ENCODE results near the gene MZT2A. TPM values are rescaled to one million over a fixed set of nuclear protein-coding genes. Genes with fewer than 3 reads are reported as not detected.
A peak's percentile ranks its signal among the peaks of the same experiment; 100 is the strongest.
"Not testable (repeated sequence)": the region's sequence is repeated elsewhere in the genome, so short reads cannot be mapped to it uniquely, and the experiment has no call there.

Gene MZT2A
- total RNA-seq, 3 donors from 2014 or later: 47.5 to 75.3 (median 60.4) TPM

DNA sequence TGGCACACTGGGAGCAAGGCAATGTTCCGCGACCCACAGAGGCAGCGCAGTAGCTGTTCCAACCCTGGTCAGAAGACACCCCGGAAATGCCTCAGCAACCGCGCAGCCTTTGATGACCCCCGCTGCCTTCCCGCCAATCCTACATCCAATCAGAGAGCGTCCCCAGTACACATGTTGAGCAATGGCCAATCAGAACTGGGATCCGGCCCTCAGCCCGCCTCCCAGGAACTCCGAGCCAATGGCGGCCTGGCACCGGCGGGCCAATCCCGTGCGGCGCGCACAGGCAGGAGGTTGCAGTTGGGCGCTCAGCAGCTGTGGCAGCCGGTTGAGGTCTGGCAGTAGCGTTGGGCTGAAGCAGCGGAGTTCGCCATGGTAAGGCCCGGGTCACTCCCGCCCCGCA is 16.4 kb downstream of the MZT2A start, which contains the start of gene TUBA3D:
TUBA3D (plus strand) TSS at position 289 of the 400 bp plus-strand sequence; CDS start at position 370, 81 bp downstream.
- ATAC-seq (no peak), DNase-seq (no peak)
- Histone ChIP-seq H3K36me3 (ENCODE audit: low read depth) (no peaks in the 10 kb centered on the region), H3K4me1 (ENCODE audit: low read depth) (no peaks in the 10 kb centered on the region), H3K4me3 (no peak within 1 kb of the TSS), H3K9me3 (no peaks in the 10 kb centered on the region)
- intact Hi-C loops (cut with DNase I, micrococcal nuclease): no loop called here
- TF ChIP-seq, protein P1, sequence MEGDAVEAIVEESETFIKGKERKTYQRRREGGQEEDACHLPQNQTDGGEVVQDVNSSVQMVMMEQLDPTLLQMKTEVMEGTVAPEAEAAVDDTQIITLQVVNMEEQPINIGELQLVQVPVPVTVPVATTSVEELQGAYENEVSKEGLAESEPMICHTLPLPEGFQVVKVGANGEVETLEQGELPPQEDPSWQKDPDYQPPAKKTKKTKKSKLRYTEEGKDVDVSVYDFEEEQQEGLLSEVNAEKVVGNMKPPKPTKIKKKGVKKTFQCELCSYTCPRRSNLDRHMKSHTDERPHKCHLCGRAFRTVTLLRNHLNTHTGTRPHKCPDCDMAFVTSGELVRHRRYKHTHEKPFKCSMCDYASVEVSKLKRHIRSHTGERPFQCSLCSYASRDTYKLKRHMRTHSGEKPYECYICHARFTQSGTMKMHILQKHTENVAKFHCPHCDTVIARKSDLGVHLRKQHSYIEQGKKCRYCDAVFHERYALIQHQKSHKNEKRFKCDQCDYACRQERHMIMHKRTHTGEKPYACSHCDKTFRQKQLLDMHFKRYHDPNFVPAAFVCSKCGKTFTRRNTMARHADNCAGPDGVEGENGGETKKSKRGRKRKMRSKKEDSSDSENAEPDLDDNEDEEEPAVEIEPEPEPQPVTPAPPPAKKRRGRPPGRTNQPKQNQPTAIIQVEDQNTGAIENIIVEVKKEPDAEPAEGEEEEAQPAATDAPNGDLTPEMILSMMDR (IDR thresholded peaks at IDR 0.05): no peak

DNA sequence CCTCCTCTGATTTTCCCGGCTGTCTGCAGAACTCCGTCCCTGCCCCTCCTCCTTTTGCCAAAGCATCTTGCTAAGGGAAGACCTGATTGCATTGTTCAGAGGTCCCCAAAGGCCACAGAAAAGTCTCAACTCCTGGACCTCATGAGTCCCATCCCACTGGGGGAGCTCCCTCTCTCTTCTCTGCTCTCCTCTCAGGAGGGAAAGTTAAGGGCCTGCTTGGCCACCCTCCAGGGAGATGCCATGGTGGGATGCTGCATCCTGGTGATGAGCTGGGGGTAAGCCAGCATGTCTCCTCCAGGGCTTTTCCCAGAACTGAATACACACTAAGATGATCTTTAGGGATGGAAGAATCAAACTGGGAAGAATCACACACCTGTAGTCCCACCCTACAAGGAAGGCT is 18.9 kb downstream of the MZT2A start:
- DNase-seq; H3K4me3 ChIP-seq; H3K9me3 ChIP-seq; H3K4me1 ChIP-seq (ENCODE audit: low read depth); H3K36me3 ChIP-seq (ENCODE audit: low read depth); ATAC-seq; intact Hi-C loops (cut with DNase I, micrococcal nuclease): not testable (repeated sequence)

DNA sequence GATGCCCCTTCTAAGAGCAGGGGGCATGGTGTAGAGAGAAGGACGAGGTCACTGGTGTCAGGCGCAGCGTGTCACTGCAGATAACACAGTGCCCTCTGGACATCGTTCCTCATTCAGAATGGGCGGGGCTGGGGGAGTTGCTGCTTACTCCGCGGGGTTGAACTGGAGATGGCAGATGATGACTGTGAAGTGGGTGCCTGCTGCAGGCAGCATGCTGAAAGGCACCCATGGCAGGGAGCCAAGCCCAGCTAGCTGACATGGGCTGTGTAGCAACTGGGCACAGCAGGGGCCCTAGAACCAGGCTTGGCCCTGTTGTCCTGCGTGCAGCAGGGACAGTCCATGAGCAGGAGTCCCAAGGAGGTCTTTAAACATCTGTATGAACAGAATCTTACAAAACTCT is 20.6 kb downstream of the MZT2A start:
- H3K4me3 ChIP-seq; H3K36me3 ChIP-seq (ENCODE audit: low read depth); H3K9me3 ChIP-seq; intact Hi-C loops (cut with DNase I, micrococcal nuclease); DNase-seq; H3K4me1 ChIP-seq (ENCODE audit: low read depth): not testable (repeated sequence)
- ATAC-seq: peak; percentile 48

DNA sequence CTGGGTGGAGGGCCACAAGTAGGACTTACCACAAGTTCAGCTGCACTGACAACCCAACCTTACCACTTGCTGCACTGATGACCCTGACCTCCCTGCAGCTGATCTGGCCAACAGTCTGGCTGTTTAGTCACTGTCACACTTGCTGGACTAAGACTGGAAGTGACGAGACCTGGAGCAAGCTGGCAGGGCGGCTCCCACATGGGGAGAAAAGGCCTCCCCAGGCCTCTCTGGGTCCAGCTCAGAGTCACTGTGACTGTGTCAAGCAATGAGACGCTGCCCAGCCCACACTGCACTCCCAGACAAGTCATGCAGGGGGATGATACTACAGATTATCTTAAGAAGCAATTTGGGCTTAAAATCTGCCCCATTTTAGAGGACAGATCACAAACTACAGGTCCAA is 21.3 kb downstream of the MZT2A start:
- H3K4me1 ChIP-seq (ENCODE audit: low read depth); H3K36me3 ChIP-seq (ENCODE audit: low read depth); intact Hi-C loops (cut with DNase I, micrococcal nuclease); H3K9me3 ChIP-seq; ATAC-seq; DNase-seq; H3K4me3 ChIP-seq: not testable (repeated sequence)

DNA sequence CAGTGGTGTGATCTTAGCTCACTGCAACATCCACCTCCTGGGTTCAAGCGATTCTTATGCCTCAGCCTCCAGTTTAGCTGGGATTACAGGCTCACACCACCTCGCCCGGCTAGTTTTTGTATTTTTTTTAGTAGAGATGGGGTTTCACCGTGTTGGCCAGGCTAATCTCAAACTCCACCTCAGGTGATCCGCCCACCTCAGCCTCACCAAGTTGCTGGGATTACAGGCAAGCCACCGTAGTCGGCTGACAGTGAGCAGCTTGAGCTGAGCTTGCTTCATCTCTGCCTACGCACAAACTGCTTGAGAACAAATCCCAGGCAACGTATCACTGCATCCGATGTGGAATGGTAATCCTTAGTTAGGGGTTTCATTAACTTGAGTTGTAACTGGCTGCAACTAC is 24.5 kb downstream of the MZT2A start:
- H3K36me3 ChIP-seq (ENCODE audit: low read depth); DNase-seq; H3K4me1 ChIP-seq (ENCODE audit: low read depth); H3K4me3 ChIP-seq; intact Hi-C loops (cut with DNase I, micrococcal nuclease); H3K9me3 ChIP-seq; ATAC-seq: not testable (repeated sequence)

DNA sequence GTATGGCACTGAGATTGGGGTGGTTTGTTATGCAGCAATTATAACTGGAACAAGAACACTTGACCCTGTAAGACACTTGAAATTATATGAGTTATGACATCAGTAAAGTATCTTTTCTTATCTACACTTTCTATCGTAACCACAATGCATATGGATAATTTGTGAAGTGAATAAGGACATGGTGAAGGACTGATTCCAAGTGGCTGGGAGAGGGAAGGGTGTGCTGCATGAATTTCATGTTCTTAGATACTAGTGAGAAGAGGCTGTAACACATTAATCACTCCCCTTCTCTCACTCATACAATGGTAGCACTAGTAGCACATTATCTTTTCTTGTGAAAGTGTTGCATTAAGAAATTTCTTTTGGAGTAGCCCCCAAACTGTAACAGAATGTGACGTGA is 37.3 kb downstream of the MZT2A start:
- H3K36me3 ChIP-seq (ENCODE audit: low read depth); DNase-seq; H3K4me1 ChIP-seq (ENCODE audit: low read depth); H3K9me3 ChIP-seq; H3K4me3 ChIP-seq; ATAC-seq; intact Hi-C loops (cut with DNase I, micrococcal nuclease): not testable (repeated sequence)

DNA sequence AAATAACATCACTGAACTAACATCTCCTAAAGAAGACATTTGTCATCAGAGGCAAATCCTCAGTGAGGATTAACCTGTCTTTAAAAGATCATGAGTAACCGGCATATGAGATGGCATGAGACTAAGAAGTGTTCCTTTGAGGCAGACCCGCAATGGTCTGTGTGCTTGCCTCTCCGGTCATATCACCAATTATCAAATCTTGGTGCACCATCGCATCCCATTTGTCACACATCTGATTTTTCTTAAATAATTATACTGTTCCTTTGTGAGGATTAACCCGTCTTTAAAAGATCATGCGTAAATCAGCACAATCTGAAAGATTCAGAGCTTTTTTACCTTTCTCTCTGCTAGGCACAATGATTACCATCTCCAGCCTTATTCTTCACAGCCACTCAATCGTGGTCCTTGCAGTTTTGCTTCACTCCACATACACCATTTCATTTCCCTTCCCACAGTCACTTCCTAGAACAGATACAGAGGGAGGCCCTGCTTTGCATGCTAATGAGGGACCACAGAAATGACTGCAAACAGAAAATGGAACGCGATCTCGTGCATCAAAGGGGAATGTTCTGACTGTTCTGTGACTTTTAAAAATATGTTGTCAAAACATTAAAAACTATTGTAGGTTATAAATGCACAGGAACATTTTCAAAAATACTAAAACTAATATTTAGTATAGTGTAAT is 40.8 kb downstream of the MZT2A start:
- H3K4me3 ChIP-seq; DNase-seq; H3K4me1 ChIP-seq (ENCODE audit: low read depth); H3K36me3 ChIP-seq (ENCODE audit: low read depth); intact Hi-C loops (cut with DNase I, micrococcal nuclease); ATAC-seq; H3K9me3 ChIP-seq: not testable (repeated sequence)

DNA sequence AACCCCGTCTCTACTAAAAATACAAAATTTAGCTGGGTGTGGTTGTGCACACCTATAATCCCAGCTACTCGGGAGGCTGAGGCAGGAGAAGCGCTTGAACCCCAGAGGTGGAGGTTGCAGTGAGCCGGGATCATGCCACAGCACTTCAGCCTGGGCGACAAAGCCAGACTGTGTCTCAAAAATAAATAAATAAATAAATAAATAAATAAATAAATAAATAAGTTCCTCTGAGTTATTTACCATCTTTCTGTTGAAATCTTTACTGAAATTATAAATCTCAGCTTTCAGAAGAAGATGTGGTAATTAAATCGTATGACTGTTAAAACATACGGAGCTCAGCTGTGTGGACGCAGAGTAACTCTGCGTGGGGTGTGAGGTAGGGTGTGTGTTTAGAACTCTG is 44.2 kb downstream of the MZT2A start:
- H3K4me1 ChIP-seq (ENCODE audit: low read depth); H3K9me3 ChIP-seq; ATAC-seq; intact Hi-C loops (cut with DNase I, micrococcal nuclease); H3K4me3 ChIP-seq; DNase-seq; H3K36me3 ChIP-seq (ENCODE audit: low read depth): not testable (repeated sequence)

DNA sequence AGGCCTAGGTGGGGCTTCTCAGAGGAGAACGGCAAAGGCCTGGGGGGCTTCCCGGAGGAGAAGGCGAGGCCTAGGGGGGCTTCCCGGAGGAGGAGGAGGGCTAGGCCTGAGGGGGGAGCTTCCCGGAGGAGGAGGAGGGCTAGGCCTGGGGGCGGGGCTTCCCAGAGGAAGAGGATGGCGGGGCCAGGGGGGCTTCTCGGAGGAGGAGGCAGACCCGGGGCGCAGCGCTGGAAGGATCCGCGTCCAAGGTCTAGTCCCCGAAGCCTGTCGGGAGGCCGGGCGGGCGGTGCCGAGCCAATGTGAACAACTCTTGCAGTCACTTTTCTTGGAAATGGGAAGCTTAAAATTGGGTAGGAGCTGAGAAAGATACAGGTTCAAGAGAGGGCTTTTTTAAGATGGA is 46.3 kb downstream of the MZT2A start:
- TF ChIP-seq, protein P1 (IDR thresholded peaks at IDR 0.05): no peak
- Histone ChIP-seq H3K9me3 (no peaks in the 10 kb centered on the region), H3K36me3 (ENCODE audit: low read depth) (no peaks in the 10 kb centered on the region), H3K4me3 (no peak overlapping the region), H3K4me1 (ENCODE audit: low read depth) (no peaks in the 10 kb centered on the region)
- no peak for ATAC-seq
- intact Hi-C loops (cut with DNase I, micrococcal nuclease): no loop called here
- no peak for DNase-seq

DNA sequence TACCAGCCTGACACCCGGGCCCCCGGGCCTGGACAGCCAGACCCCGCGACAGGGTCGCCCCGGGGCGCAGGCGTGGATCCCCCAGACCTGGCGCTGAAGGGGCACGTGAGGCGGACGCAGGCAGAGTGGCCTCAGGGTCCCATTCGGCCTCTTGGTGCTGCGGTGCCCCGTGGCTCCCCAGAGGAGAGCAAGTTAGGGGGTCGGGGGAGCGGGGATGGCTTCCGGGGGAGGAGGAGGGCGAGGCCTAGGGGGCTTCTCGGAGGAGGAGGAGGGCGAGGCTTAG is 46.7 kb downstream of the MZT2A start:
- ATAC-seq, H3K4me3 ChIP-seq, DNase-seq: not testable (repeated sequence)

DNA sequence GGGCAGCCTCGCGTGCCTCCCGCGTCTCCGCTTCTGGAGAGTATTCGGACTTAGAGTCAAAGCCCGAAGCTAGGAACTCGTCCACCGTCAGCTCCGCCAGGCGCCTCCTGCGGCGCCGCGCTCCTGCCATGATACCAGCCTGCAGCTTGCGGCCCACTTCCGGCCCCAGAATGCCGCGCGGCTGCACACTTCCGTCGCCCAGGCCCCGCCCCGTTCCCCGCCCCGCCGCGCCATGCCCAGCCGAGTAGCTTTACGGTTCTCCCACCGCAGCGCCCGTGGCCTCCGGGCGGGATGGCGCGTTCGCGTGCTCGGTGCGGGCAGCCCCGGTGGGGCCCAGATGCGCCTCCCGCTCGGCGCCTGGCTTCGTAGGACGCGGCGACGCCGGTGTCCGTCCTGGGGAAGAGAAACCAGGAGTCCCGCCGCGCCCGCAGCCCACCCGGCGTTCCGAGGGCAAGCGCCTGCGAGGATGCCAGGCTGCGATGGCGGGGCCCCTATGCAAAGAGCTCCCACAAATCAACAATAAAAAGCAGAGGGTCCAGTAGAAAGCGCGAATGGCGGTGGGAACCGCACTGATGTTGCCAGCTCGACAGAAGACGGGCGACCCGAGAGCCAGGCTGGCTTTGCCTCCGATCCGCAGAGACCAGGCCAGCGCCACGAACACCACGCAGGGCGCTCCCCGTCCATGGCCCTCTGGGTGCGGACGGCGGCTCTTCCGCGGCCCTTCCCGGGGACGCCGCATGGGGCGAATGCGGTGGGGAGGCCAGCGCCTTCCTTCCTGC is 47.3 kb downstream of the MZT2A start:
- DNase-seq; H3K36me3 ChIP-seq (ENCODE audit: low read depth); H3K4me1 ChIP-seq (ENCODE audit: low read depth); ATAC-seq; H3K9me3 ChIP-seq; intact Hi-C loops (cut with DNase I, micrococcal nuclease); H3K4me3 ChIP-seq: not testable (repeated sequence)

More for the DNA sequence above, 46.7 kb downstream of the MZT2A start:
- H3K9me3 ChIP-seq; H3K4me1 ChIP-seq (ENCODE audit: low read depth); intact Hi-C loops (cut with DNase I, micrococcal nuclease); H3K36me3 ChIP-seq (ENCODE audit: low read depth): not testable (repeated sequence)

DNA sequence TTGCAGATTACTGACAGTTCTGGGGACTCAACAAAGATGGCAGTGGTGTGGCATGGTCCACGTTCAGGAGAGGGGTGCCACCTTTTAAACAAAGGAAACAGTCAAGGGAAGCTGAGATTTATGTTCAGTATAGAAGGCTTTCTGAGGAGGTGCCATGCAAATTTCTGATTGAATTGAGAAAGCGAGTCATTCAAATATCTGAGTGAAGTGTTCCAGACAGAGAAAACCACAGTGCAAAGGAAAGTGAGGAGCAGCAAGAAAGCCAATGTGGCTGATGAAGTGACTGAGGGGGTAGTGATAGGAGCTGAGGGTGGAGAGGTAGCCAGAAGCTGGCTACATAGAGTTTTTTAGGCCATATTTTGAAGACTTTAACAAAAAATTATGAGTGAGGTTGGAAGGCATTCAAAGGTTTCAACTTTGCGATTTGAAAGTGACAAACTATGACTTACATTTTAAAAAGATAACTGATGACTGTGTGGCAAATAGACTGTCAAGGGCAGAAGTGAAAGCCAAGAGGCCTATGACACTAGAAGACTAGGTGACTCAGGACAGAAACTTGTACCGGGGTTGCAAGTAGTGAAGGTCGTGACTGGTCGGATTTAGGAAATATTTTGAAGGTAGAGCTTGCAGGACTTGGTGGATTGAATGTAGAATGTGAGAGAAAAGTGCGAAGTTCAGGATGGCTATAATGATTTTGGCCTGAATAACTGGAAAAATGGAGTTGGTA is 51.3 kb downstream of the MZT2A start:
- H3K36me3 ChIP-seq (ENCODE audit: low read depth); intact Hi-C loops (cut with DNase I, micrococcal nuclease); ATAC-seq; H3K9me3 ChIP-seq; DNase-seq; H3K4me3 ChIP-seq; H3K4me1 ChIP-seq (ENCODE audit: low read depth): not testable (repeated sequence)

All from mucosa of descending colon (tissue), 3 donors.